ENCODE data around the gene RNF220.
"Not testable (repeated sequence)": the region's sequence is repeated elsewhere in the genome, so short reads cannot be mapped to it uniquely, and the experiment has no call there.

RNF220 gene

GRCh38 chr1:44685218-44685617 lies 280.2 kb downstream of the RNF220 start:
- Histone ChIP-seq H3K36me3 (ENCODE audit: control insufficient read depth in 1 of 2, insufficient read depth in 2 of 2, low read length in 2 of 2) (no peaks in the 10 kb centered on the region), H3K4me1 (ENCODE audit: control insufficient read depth in 1 of 2, insufficient read depth in 2 of 2, low read length in 2 of 2) (no peaks in the 10 kb centered on the region), H3K27ac (ENCODE audit: low read length) (no peak overlapping the region), H3K27me3 (ENCODE audit: low read depth, low read length) (no peaks in the 10 kb centered on the region), H3K4me3 (ENCODE audit: low read depth in 1 of 2, low read length in 2 of 2) (no peak overlapping the region), H3K9me3 (ENCODE audit: control insufficient read depth in 1 of 2, low read length in 2 of 2) (no peaks in the 10 kb centered on the region)

GRCh38 chr1:44685881-44686280 lies 280.8 kb downstream of the RNF220 start:
- H3K36me3 ChIP-seq (ENCODE audit: control insufficient read depth in 1 of 2, insufficient read depth in 2 of 2, low read length in 2 of 2): no peaks in the 10 kb centered on the region
- H3K4me3 ChIP-seq (ENCODE audit: low read depth in 1 of 2, low read length in 2 of 2): no peak overlapping the region
- H3K9me3 ChIP-seq (ENCODE audit: control insufficient read depth in 1 of 2, low read length in 2 of 2): no peaks in the 10 kb centered on the region
- no peak overlapping the region for H3K27ac ChIP-seq (ENCODE audit: low read length)
- no peaks in the 10 kb centered on the region for H3K27me3 ChIP-seq (ENCODE audit: low read depth, low read length)
- H3K4me1 ChIP-seq (ENCODE audit: control insufficient read depth in 1 of 2, insufficient read depth in 2 of 2, low read length in 2 of 2): no peaks in the 10 kb centered on the region

GRCh38 chr1:44688760-44689446 lies 283.8 kb downstream of the RNF220 start:
- H3K27me3 ChIP-seq (ENCODE audit: low read depth, low read length): no peaks in the 10 kb centered on the region
- no peaks in the 10 kb centered on the region for H3K4me1 ChIP-seq (ENCODE audit: control insufficient read depth in 1 of 2, insufficient read depth in 2 of 2, low read length in 2 of 2)
- H3K27ac ChIP-seq (ENCODE audit: low read length): no peak overlapping the region
- H3K4me3 ChIP-seq (ENCODE audit: low read depth in 1 of 2, low read length in 2 of 2): no peak overlapping the region
- H3K9me3 ChIP-seq (ENCODE audit: control insufficient read depth in 1 of 2, low read length in 2 of 2): no peaks in the 10 kb centered on the region
- H3K36me3 ChIP-seq (ENCODE audit: control insufficient read depth in 1 of 2, insufficient read depth in 2 of 2, low read length in 2 of 2): no peaks in the 10 kb centered on the region

GRCh38 chr1:44689447-44689765 lies 284.4 kb downstream of the RNF220 start:
- no peaks in the 10 kb centered on the region for H3K27me3 ChIP-seq (ENCODE audit: low read depth, low read length)
- no peaks in the 10 kb centered on the region for H3K4me1 ChIP-seq (ENCODE audit: control insufficient read depth in 1 of 2, insufficient read depth in 2 of 2, low read length in 2 of 2)
- no peak overlapping the region for H3K4me3 ChIP-seq (ENCODE audit: low read depth in 1 of 2, low read length in 2 of 2)
- no peaks in the 10 kb centered on the region for H3K9me3 ChIP-seq (ENCODE audit: control insufficient read depth in 1 of 2, low read length in 2 of 2)
- H3K27ac ChIP-seq (ENCODE audit: low read length): no peak overlapping the region
- no peaks in the 10 kb centered on the region for H3K36me3 ChIP-seq (ENCODE audit: control insufficient read depth in 1 of 2, insufficient read depth in 2 of 2, low read length in 2 of 2)

GRCh38 chr1:44693159-44693558 lies 288.1 kb downstream of the RNF220 start:
- no peaks in the 10 kb centered on the region for H3K9me3 ChIP-seq (ENCODE audit: control insufficient read depth in 1 of 2, low read length in 2 of 2)

GRCh38 chr1:44693900-44694299 lies 288.8 kb downstream of the RNF220 start:
- no peaks in the 10 kb centered on the region for H3K4me1 ChIP-seq (ENCODE audit: control insufficient read depth in 1 of 2, insufficient read depth in 2 of 2, low read length in 2 of 2)
- no peaks in the 10 kb centered on the region for H3K36me3 ChIP-seq (ENCODE audit: control insufficient read depth in 1 of 2, insufficient read depth in 2 of 2, low read length in 2 of 2)
- no peaks in the 10 kb centered on the region for H3K9me3 ChIP-seq (ENCODE audit: control insufficient read depth in 1 of 2, low read length in 2 of 2)
- no peaks in the 10 kb centered on the region for H3K27me3 ChIP-seq (ENCODE audit: low read depth, low read length)
- H3K27ac ChIP-seq (ENCODE audit: low read length): no peak overlapping the region
- no peak overlapping the region for H3K4me3 ChIP-seq (ENCODE audit: low read depth in 1 of 2, low read length in 2 of 2)

More at GRCh38 chr1:44693159-44693558, 288.1 kb downstream of the RNF220 start:
- no peak overlapping the region for H3K27ac ChIP-seq (ENCODE audit: low read length)
- H3K4me3 ChIP-seq (ENCODE audit: low read depth in 1 of 2, low read length in 2 of 2): no peak overlapping the region
- no peaks in the 10 kb centered on the region for H3K4me1 ChIP-seq (ENCODE audit: control insufficient read depth in 1 of 2, insufficient read depth in 2 of 2, low read length in 2 of 2)
- no peaks in the 10 kb centered on the region for H3K36me3 ChIP-seq (ENCODE audit: control insufficient read depth in 1 of 2, insufficient read depth in 2 of 2, low read length in 2 of 2)
- no peaks in the 10 kb centered on the region for H3K27me3 ChIP-seq (ENCODE audit: low read depth, low read length)

GRCh38 chr1:44694863-44695478 lies 289.9 kb downstream of the RNF220 start:
- Histone ChIP-seq H3K4me3 (ENCODE audit: low read depth in 1 of 2, low read length in 2 of 2) (no peak overlapping the region), H3K27ac (ENCODE audit: low read length) (no peak overlapping the region), H3K4me1 (ENCODE audit: control insufficient read depth in 1 of 2, insufficient read depth in 2 of 2, low read length in 2 of 2) (no peaks in the 10 kb centered on the region), H3K36me3 (ENCODE audit: control insufficient read depth in 1 of 2, insufficient read depth in 2 of 2, low read length in 2 of 2) (no peaks in the 10 kb centered on the region), H3K9me3 (ENCODE audit: control insufficient read depth in 1 of 2, low read length in 2 of 2) (no peaks in the 10 kb centered on the region), H3K27me3 (ENCODE audit: low read depth, low read length) (no peaks in the 10 kb centered on the region)

GRCh38 chr1:44695671-44696070 lies 290.6 kb downstream of the RNF220 start:
- no peaks in the 10 kb centered on the region for H3K4me1 ChIP-seq (ENCODE audit: control insufficient read depth in 1 of 2, insufficient read depth in 2 of 2, low read length in 2 of 2)
- no peaks in the 10 kb centered on the region for H3K27me3 ChIP-seq (ENCODE audit: low read depth, low read length)
- H3K27ac ChIP-seq (ENCODE audit: low read length): no peak overlapping the region
- H3K36me3 ChIP-seq (ENCODE audit: control insufficient read depth in 1 of 2, insufficient read depth in 2 of 2, low read length in 2 of 2): no peaks in the 10 kb centered on the region
- H3K9me3 ChIP-seq (ENCODE audit: control insufficient read depth in 1 of 2, low read length in 2 of 2): no peaks in the 10 kb centered on the region
- no peak overlapping the region for H3K4me3 ChIP-seq (ENCODE audit: low read depth in 1 of 2, low read length in 2 of 2)

GRCh38 chr1:44696101-44696500 lies 291.0 kb downstream of the RNF220 start:
- Histone ChIP-seq H3K27ac (ENCODE audit: low read length) (no peak overlapping the region), H3K9me3 (ENCODE audit: control insufficient read depth in 1 of 2, low read length in 2 of 2) (no peaks in the 10 kb centered on the region), H3K4me3 (ENCODE audit: low read depth in 1 of 2, low read length in 2 of 2) (no peak overlapping the region), H3K4me1 (ENCODE audit: control insufficient read depth in 1 of 2, insufficient read depth in 2 of 2, low read length in 2 of 2) (no peaks in the 10 kb centered on the region), H3K27me3 (ENCODE audit: low read depth, low read length) (no peaks in the 10 kb centered on the region), H3K36me3 (ENCODE audit: control insufficient read depth in 1 of 2, insufficient read depth in 2 of 2, low read length in 2 of 2) (no peaks in the 10 kb centered on the region)

- no peak overlapping the region for H3K27ac ChIP-seq (ENCODE audit: low read length)
- H3K9me3 ChIP-seq (ENCODE audit: control insufficient read depth in 1 of 2, low read length in 2 of 2): no peaks in the 10 kb centered on the region
- no peaks in the 10 kb centered on the region for H3K36me3 ChIP-seq (ENCODE audit: control insufficient read depth in 1 of 2, insufficient read depth in 2 of 2, low read length in 2 of 2)
- no peaks in the 10 kb centered on the region for H3K27me3 ChIP-seq (ENCODE audit: low read depth, low read length)
- no peak overlapping the region for H3K4me3 ChIP-seq (ENCODE audit: low read depth in 1 of 2, low read length in 2 of 2)
- H3K4me1 ChIP-seq (ENCODE audit: control insufficient read depth in 1 of 2, insufficient read depth in 2 of 2, low read length in 2 of 2): no peaks in the 10 kb centered on the region
Observed at GRCh38 chr1:44696789-44697345, 291.8 kb downstream of the RNF220 start.

- no peaks in the 10 kb centered on the region for H3K36me3 ChIP-seq (ENCODE audit: control insufficient read depth in 1 of 2, insufficient read depth in 2 of 2, low read length in 2 of 2)
- H3K9me3 ChIP-seq (ENCODE audit: control insufficient read depth in 1 of 2, low read length in 2 of 2): no peaks in the 10 kb centered on the region
- H3K4me1 ChIP-seq (ENCODE audit: control insufficient read depth in 1 of 2, insufficient read depth in 2 of 2, low read length in 2 of 2): no peaks in the 10 kb centered on the region
- H3K27me3 ChIP-seq (ENCODE audit: low read depth, low read length): no peaks in the 10 kb centered on the region
- no peak overlapping the region for H3K27ac ChIP-seq (ENCODE audit: low read length)
- no peak overlapping the region for H3K4me3 ChIP-seq (ENCODE audit: low read depth in 1 of 2, low read length in 2 of 2)
Observed at GRCh38 chr1:44698138-44698537, 293.1 kb downstream of the RNF220 start.

- H3K36me3 ChIP-seq (ENCODE audit: control insufficient read depth in 1 of 2, insufficient read depth in 2 of 2, low read length in 2 of 2); H3K27me3 ChIP-seq (ENCODE audit: low read depth, low read length); H3K9me3 ChIP-seq (ENCODE audit: control insufficient read depth in 1 of 2, low read length in 2 of 2); H3K4me1 ChIP-seq (ENCODE audit: control insufficient read depth in 1 of 2, insufficient read depth in 2 of 2, low read length in 2 of 2); H3K27ac ChIP-seq (ENCODE audit: low read length); H3K4me3 ChIP-seq (ENCODE audit: low read depth in 1 of 2, low read length in 2 of 2): not testable (repeated sequence)
Observed at GRCh38 chr1:44699375-44699774, 294.3 kb downstream of the RNF220 start.
